Measurements from ENCODE around the gene TMEM253. TPM values are rescaled to one million over a fixed set of nuclear protein-coding genes. Genes with fewer than 3 reads are reported as not detected.

Gene TMEM253
- polyA plus RNA-seq, 3 donors: 0.05 TPM; not detected in 2

DNA sequence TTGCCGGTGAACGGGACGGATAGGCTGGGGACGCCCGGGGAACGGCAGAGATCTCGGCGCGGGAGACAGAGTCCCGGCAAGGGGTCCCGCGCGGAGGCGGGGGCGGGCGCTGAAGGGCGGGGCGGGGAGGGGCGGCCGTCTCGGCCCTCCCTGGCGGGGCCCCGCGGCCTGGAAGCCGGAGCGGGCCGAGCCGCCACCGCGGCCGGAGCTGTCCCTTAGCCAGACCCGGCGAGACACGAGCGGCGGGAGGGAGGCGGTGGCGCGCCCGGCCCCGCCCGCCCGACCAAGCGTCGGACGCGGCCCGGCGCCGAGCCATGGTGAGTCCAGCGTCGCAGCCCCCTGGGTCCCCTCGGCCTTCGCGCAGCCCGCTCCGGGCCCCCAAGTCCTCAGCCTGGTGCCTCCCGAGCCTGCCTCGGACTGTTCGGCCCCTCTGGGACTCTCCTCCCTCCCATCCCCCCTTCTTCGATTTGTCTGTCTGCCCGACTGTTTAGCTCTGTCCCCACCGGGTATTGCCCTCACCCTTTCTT lies 30.7 kb upstream of the TMEM253 start, which contains the start of gene ARHGEF40:
ARHGEF40 (plus strand) TSS at position 222 of the 527 bp plus-strand sequence; CDS start at position 315, 93 bp downstream.
- peak within 1 kb of the TSS; percentile 83 for H2AFZ ChIP-seq (ENCODE audit: insufficient read depth, low read depth, low read length, poor library complexity, severe bottlenecking)
- TF ChIP-seq, protein P1, sequence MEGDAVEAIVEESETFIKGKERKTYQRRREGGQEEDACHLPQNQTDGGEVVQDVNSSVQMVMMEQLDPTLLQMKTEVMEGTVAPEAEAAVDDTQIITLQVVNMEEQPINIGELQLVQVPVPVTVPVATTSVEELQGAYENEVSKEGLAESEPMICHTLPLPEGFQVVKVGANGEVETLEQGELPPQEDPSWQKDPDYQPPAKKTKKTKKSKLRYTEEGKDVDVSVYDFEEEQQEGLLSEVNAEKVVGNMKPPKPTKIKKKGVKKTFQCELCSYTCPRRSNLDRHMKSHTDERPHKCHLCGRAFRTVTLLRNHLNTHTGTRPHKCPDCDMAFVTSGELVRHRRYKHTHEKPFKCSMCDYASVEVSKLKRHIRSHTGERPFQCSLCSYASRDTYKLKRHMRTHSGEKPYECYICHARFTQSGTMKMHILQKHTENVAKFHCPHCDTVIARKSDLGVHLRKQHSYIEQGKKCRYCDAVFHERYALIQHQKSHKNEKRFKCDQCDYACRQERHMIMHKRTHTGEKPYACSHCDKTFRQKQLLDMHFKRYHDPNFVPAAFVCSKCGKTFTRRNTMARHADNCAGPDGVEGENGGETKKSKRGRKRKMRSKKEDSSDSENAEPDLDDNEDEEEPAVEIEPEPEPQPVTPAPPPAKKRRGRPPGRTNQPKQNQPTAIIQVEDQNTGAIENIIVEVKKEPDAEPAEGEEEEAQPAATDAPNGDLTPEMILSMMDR (IDR thresholded peaks at IDR 0.05): no peak
- Mint-ChIP-seq H3K4me3 (peak within 1 kb of the TSS; percentile 91 to 94), H3K27ac (peak within 1 kb of the TSS; percentile 92 to 99 (median 98)), H3K27me3 (ENCODE audit: low read depth in 3 of 3) (peaks cover 15 to 18% (median 16%) of the 10 kb centered on the region in 3 donors), H3K4me1 (peaks cover 46% of the 10 kb centered on the region), H3K9me3 (peaks cover 0 to 3% (median 0%) of the 10 kb centered on the region in 7 donors), H3K36me3 (peaks cover 18 to 21% of the 10 kb centered on the region in 2 donors)
- peaks cover 6% of the 10 kb centered on the region for H4K20me1 ChIP-seq (ENCODE audit: insufficient read depth, low read length)
- H3K36me3 ChIP-seq (replicated peaks in 1 of 2; ENCODE audit: control insufficient read depth in 1 of 2, insufficient read depth in 2 of 2, low read length in 2 of 2): peaks cover 18 to 26% of the 10 kb centered on the region in 2 donors
- peak in 1 of 3 donors; percentile 40 for DNase-seq
- H3K4me2 ChIP-seq (replicated peaks; ENCODE audit: extremely low read depth, low read length, poor library complexity, severe bottlenecking): peak within 1 kb of the TSS; percentile 82
- peaks cover 38% of the 10 kb centered on the region for H3K79me2 ChIP-seq (ENCODE audit: insufficient read depth, low read length)
- peak within 1 kb of the TSS; percentile 90 to 94 for H3K27ac ChIP-seq (ENCODE audit: low read depth in 1 of 2, low read length in 2 of 2)
- H3K9me3 ChIP-seq (replicated peaks in 1 of 2; ENCODE audit: control insufficient read depth in 1 of 2, insufficient read depth in 1 of 2, low read length in 2 of 2): no peaks in the 10 kb centered on the region
- intact Hi-C loops (cut with micrococcal nuclease): loop anchor here (2.0 kb wide), 2 partner anchors 17 to 35 kb away; no protein-coding TSS in a partner anchor
- H3K27me3 ChIP-seq (ENCODE audit: control insufficient read depth in 2 of 2, insufficient read depth in 2 of 2, low read length in 2 of 2): peaks cover 0 to 11% of the 10 kb centered on the region in 2 donors
- under 1% methylated on average over 63 of the region's 63 CpGs for WGBS (ENCODE audit: insufficient coverage)
- H3K4me1 ChIP-seq (ENCODE audit: control insufficient read depth in 1 of 2, insufficient read depth in 2 of 2, low read length in 2 of 2): peaks cover 40 to 45% of the 10 kb centered on the region in 2 donors
- peak within 1 kb of the TSS; percentile 66 to 95 (median 83) for H3K4me3 ChIP-seq (replicated peaks in 1 of 3; ENCODE audit: low read depth in 2 of 3, low read length in 3 of 3)
- H3K9ac ChIP-seq (ENCODE audit: insufficient read depth, low read length, poor library complexity, severe bottlenecking): peak within 1 kb of the TSS; percentile 86

DNA sequence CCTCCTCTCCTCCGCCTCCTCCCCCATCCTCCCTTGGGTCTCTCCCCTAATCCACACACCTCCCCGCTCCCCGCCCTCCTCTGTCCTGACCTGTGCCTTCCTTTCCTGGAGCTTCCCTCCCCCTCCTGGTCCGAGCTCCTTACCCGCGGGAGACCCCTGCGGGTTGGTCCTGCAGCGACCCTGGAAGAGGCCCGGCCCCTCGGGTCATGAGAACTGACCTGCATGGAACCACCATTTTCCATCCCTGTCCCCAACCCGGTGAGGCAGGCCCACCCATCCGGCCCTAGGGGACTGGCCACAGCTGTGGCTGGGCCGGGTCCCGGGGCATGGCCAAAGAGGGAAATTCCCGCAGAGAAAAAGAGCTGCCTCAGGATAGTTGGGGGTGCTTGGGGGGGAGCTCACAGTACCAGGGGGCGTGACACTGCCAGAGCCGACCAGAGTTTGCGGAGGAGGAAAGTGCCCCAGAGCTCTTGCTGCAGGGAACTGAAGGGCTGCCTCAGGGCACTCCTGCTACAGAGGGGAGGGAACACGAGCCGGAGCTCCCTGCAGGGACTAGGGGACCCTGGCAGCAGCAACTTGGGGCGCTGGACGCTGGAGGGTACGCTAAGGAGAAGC lies 30.1 kb upstream of the TMEM253 start:
- intact Hi-C loops (cut with micrococcal nuclease): loop anchor here (2.0 kb wide), 2 partner anchors 16 to 34 kb away; no protein-coding TSS in a partner anchor
- peaks cover 40 to 45% of the 10 kb centered on the region in 2 donors for H3K4me1 ChIP-seq (ENCODE audit: control insufficient read depth in 1 of 2, insufficient read depth in 2 of 2, low read length in 2 of 2)
- peak overlapping the region; percentile 90 to 94 for H3K27ac ChIP-seq (ENCODE audit: low read depth in 1 of 2, low read length in 2 of 2)

More for the DNA sequence above, 30.1 kb upstream of the TMEM253 start:
- Histone ChIP-seq H3K27me3 (ENCODE audit: control insufficient read depth in 2 of 2, insufficient read depth in 2 of 2, low read length in 2 of 2) (peaks cover 0 to 11% of the 10 kb centered on the region in 2 donors), H3K9me3 (replicated peaks in 1 of 2; ENCODE audit: control insufficient read depth in 1 of 2, insufficient read depth in 1 of 2, low read length in 2 of 2) (no peaks in the 10 kb centered on the region), H4K20me1 (ENCODE audit: insufficient read depth, low read length) (peaks cover 6% of the 10 kb centered on the region), H3K36me3 (replicated peaks in 1 of 2; ENCODE audit: control insufficient read depth in 1 of 2, insufficient read depth in 2 of 2, low read length in 2 of 2) (peaks cover 24 to 32% of the 10 kb centered on the region in 2 donors), H3K79me2 (ENCODE audit: insufficient read depth, low read length) (peaks cover 38% of the 10 kb centered on the region), H3K4me3 (replicated peaks in 1 of 3; ENCODE audit: low read depth in 2 of 3, low read length in 3 of 3) (peak overlapping the region; percentile 66 to 95 (median 83)), H2AFZ (ENCODE audit: insufficient read depth, low read depth, low read length, poor library complexity, severe bottlenecking) (peak overlapping the region; percentile 82), H3K4me2 (replicated peaks; ENCODE audit: extremely low read depth, low read length, poor library complexity, severe bottlenecking) (peak overlapping the region; percentile 82), H3K9ac (ENCODE audit: insufficient read depth, low read length, poor library complexity, severe bottlenecking) (peak overlapping the region; percentile 86)
- TF ChIP-seq, protein P1 (IDR thresholded peaks at IDR 0.05): no peak
- H3K36me3 Mint-ChIP-seq: peaks cover 24 to 27% of the 10 kb centered on the region in 2 donors
- peak overlapping the region; percentile 91 to 94 for H3K4me3 Mint-ChIP-seq
- H3K9me3 Mint-ChIP-seq: peaks cover 0 to 3% (median 0%) of the 10 kb centered on the region in 7 donors
- peak overlapping the region; percentile 92 to 99 (median 98) for H3K27ac Mint-ChIP-seq
- WGBS (ENCODE audit: insufficient coverage): 0% methylated on average over 19 of the region's 23 CpGs
- H3K27me3 Mint-ChIP-seq (ENCODE audit: low read depth in 3 of 3): peaks cover 11 to 17% (median 15%) of the 10 kb centered on the region in 3 donors
- H3K4me1 Mint-ChIP-seq: peaks cover 46% of the 10 kb centered on the region
- DNase-seq: peak; percentile 39 to 46 (median 41)

Measured in CD14-positive monocyte (primary cell).